ENCODE data around the gene ZNF552.

GRCh38 chr19:57815247-57816075 is 748 bp upstream of the ZNF552 start:
- TF ChIP-seq EZH2phosphoT487 (IDR thresholded peaks at IDR 0.05; ENCODE audit: low read depth) (no peak), CTCF (IDR thresholded peaks at IDR 0.05; ENCODE audit: low read depth, low read length) (no peak)
